K562 (cell line): ENCODE measurements around the gene CST6. TPM values are rescaled to one million over a fixed set of nuclear protein-coding genes. Genes with fewer than 3 reads are reported as not detected.

Experiments
- ARID1B ChIP-seq: fragments of 450-650 bp; IDR thresholded peaks from 2 replicates; pipeline ENCODE4 v1.6.1; 2016; ENCODE audit warnings: antibody characterized with exemption, mild to moderate bottlenecking, inconsistent platforms
- CBFA2T2 ChIP-seq: fragments of 450-650 bp; conservative IDR thresholded peaks from 2 replicates; pipeline ENCODE4 v1.6.1; 2017; ENCODE audit warnings: mild to moderate bottlenecking
- CEBPG ChIP-seq, 3 experiments: fragments of 200-800 bp in 1 of 3; sonication (Bioruptor generic) in 1 of 3; sonication (generic) in 1 of 3; formaldehyde crosslinking in 1 of 3; IDR thresholded peaks in 2 of 3; conservative IDR thresholded peaks in 1 of 3; 2 replicates each; pipeline versions ENCODE4 v1.6.1 to v1.8.0; 2016 to 2022; ENCODE audit warnings: missing compliant biosample characterization in 2 of 3, missing genetic modification characterization in 2 of 3, mild to moderate bottlenecking in 1 of 3, missing genetic modification reagents in 1 of 3
- COPS2 ChIP-seq: fragments of 450-650 bp; conservative IDR thresholded peaks from 2 replicates; pipeline ENCODE4 v1.6.1; 2016; ENCODE audit warnings: mild to moderate bottlenecking, moderate library complexity
- FOXJ3 ChIP-seq: sonication (generic); formaldehyde crosslinking; IDR thresholded peaks from 2 replicates; pipeline ENCODE4 v1.4.0; 2020; ENCODE audit warnings: mild to moderate bottlenecking, missing genetic modification reagents
- NELFE ChIP-seq: IDR thresholded peaks from 2 replicates; pipeline ENCODE4 v1.6.1; 2011; ENCODE audit warnings: mild to moderate bottlenecking; ENCODE audit not compliant: insufficient read depth, insufficient read length
- NFE2L1 ChIP-seq: fragments of 450-650 bp; IDR thresholded peaks from 2 replicates; pipeline ENCODE4 v1.6.1; 2016; ENCODE audit warnings: missing genetic modification characterization, low read depth, mild to moderate bottlenecking, missing compliant biosample characterization, moderate library complexity, borderline replicate concordance
- PURB ChIP-seq: sonication (generic); formaldehyde crosslinking; IDR thresholded peaks from 2 replicates; pipeline ENCODE4 v1.9.0; 2021; ENCODE audit warnings: low read depth, mild to moderate bottlenecking, missing genetic modification reagents
- TCF3 ChIP-seq: sonication (generic); formaldehyde crosslinking; IDR thresholded peaks from 2 replicates; pipeline ENCODE4 v1.4.0; 2020; ENCODE audit warnings: mild to moderate bottlenecking, missing genetic modification reagents
- TGIF2 ChIP-seq: sonication (generic); formaldehyde crosslinking; IDR thresholded peaks from 2 replicates; pipeline ENCODE4 v1.8.1; 2022; ENCODE audit warnings: mild to moderate bottlenecking, missing genetic modification reagents, moderate library complexity
- polyA plus RNA-seq, 8 experiments: library from polyadenylated mRNA; depleted of rRNA in 4 of 8; stranded (reverse) in 5 of 8; unstranded in 3 of 8; fragments of >200 nt; fragmentation: Nextera tagmentation in 2 of 8; fragmentation: Illumina TruSeq in 1 of 8; extraction: Ambion mirVana in 2 of 8; extraction: Trizol in 1 of 8; gene quantifications; 2 replicates each; pipeline versions ENCODE4 v1.2.1 to v1.2.3, GENCODE V29; 2011 to 2014; ENCODE audit warnings: inconsistent platforms in 1 of 8, missing spikeins in 1 of 8
- total RNA-seq, 7 experiments: library from RNA; depleted of rRNA in 6 of 7; stranded (reverse); fragments of >200 nt in 6 of 7; fragmentation: Illumina TruSeq in 2 of 7; extraction: Trizol in 2 of 7; gene quantifications; 2 replicates each; pipeline versions ENCODE4 v1.2.1 to v1.2.3, GENCODE V29; 2011 to 2021; ENCODE audit warnings: low replicate concordance in 1 of 7
- TF ChIP-seq, protein P1 (sequence below): sonication (generic); formaldehyde crosslinking; IDR thresholded peaks from 2 replicates; pipeline ENCODE4 v1.8.1; 2023; ENCODE audit warnings: mild to moderate bottlenecking, missing genetic modification reagents, moderate library complexity
- TF ChIP-seq, protein P2 (sequence below): sonication (generic); formaldehyde crosslinking; IDR thresholded peaks from 2 replicates; pipeline ENCODE4 v1.8.0; 2023; ENCODE audit warnings: mild to moderate bottlenecking, missing genetic modification reagents
- TF ChIP-seq, protein P3 (sequence below): fragments of 250-450 bp; sonication (Bioruptor Pico); IDR thresholded peaks from 2 replicates; pipeline ENCODE4 v1.4.0; 2020; ENCODE audit warnings: mild to moderate bottlenecking

The CST6 gene
- total and polyA plus RNA-seq, 9 of the 15 experiments (the other 6 are each of a cell fraction or from before 2014, with no cell fraction given), result not detected

DNA sequence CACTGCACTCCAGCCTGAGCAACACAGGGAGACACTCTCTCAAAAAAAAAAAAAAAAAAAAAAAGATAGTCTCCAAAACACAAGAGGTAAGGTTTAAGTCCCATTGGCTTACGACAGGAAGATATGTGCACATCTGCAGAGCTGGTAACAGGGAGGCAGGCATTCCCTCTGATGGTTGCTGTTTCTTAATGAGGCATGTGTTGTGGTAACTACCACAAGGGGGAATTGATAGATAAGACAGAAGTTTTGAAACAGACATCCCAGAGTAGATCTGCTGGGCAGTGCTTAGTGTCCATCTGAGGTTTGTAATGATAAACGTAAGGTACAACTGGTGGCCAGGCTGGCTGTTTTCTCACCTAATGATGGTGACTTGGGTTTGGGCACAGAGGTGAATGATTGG is 14.5 kb upstream of the CST6 start (continued):
- TF ChIP-seq, protein P1, sequence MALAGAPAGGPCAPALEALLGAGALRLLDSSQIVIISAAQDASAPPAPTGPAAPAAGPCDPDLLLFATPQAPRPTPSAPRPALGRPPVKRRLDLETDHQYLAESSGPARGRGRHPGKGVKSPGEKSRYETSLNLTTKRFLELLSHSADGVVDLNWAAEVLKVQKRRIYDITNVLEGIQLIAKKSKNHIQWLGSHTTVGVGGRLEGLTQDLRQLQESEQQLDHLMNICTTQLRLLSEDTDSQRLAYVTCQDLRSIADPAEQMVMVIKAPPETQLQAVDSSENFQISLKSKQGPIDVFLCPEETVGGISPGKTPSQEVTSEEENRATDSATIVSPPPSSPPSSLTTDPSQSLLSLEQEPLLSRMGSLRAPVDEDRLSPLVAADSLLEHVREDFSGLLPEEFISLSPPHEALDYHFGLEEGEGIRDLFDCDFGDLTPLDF, result no peak
- TF ChIP-seq CEBPG (CRISPR knock-in tag; IDR thresholded peaks at IDR 0.05), result 0 out of 2 replicates have a peak, but pooled peaks have one; percentile 14
- no peak for TF ChIP-seq CEBPG (tag; conservative IDR thresholded peaks at IDR 0.05 in 1 of 2, IDR thresholded peaks at IDR 0.05 in 1 of 2)
- TF ChIP-seq COPS2, result no peak
- TF ChIP-seq, protein P2, sequence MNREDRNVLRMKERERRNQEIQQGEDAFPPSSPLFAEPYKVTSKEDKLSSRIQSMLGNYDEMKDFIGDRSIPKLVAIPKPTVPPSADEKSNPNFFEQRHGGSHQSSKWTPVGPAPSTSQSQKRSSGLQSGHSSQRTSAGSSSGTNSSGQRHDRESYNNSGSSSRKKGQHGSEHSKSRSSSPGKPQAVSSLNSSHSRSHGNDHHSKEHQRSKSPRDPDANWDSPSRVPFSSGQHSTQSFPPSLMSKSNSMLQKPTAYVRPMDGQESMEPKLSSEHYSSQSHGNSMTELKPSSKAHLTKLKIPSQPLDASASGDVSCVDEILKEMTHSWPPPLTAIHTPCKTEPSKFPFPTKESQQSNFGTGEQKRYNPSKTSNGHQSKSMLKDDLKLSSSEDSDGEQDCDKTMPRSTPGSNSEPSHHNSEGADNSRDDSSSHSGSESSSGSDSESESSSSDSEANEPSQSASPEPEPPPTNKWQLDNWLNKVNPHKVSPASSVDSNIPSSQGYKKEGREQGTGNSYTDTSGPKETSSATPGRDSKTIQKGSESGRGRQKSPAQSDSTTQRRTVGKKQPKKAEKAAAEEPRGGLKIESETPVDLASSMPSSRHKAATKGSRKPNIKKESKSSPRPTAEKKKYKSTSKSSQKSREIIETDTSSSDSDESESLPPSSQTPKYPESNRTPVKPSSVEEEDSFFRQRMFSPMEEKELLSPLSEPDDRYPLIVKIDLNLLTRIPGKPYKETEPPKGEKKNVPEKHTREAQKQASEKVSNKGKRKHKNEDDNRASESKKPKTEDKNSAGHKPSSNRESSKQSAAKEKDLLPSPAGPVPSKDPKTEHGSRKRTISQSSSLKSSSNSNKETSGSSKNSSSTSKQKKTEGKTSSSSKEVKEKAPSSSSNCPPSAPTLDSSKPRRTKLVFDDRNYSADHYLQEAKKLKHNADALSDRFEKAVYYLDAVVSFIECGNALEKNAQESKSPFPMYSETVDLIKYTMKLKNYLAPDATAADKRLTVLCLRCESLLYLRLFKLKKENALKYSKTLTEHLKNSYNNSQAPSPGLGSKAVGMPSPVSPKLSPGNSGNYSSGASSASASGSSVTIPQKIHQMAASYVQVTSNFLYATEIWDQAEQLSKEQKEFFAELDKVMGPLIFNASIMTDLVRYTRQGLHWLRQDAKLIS (CRISPR knock-in tag), result no peak
- no peak for TF ChIP-seq TGIF2 (CRISPR knock-in tag)
- TF ChIP-seq TCF3 (CRISPR knock-in tag), result peak; percentile 46
- no peak for TF ChIP-seq PURB
- TF ChIP-seq CBFA2T2, result peak; percentile 16; the same call in 1 of the 2 replicates
- no peak for TF ChIP-seq ARID1B
- no peak for TF ChIP-seq NFE2L1 (tag)
- TF ChIP-seq FOXJ3, result 0 out of 2 replicates have a peak, but pooled peaks have one; percentile 34
- no peak for TF ChIP-seq NELFE
- TF ChIP-seq, protein P3, sequence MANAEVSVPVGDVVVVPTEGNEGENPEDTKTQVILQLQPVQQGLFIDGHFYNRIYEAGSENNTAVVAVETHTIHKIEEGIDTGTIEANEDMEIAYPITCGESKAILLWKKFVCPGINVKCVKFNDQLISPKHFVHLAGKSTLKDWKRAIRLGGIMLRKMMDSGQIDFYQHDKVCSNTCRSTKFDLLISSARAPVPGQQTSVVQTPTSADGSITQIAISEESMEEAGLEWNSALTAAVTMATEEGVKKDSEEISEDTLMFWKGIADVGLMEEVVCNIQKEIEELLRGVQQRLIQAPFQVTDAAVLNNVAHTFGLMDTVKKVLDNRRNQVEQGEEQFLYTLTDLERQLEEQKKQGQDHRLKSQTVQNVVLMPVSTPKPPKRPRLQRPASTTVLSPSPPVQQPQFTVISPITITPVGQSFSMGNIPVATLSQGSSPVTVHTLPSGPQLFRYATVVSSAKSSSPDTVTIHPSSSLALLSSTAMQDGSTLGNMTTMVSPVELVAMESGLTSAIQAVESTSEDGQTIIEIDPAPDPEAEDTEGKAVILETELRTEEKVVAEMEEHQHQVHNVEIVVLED, result no peak
